PC-3 (cell line): ENCODE data around the gene WDR62.

Experiments used
- EZH2 ChIP-seq: fragments of 300-600 bp; sonication (generic); IDR thresholded peaks from one replicate; pipeline ENCODE4 v1.6.1; 2017; ENCODE audit warnings: antibody characterized with exemption, mild to moderate bottlenecking, low read length; ENCODE audit not compliant: unreplicated experiment
- EZH2phosphoT487 ChIP-seq: fragments of 300-600 bp; sonication (generic); IDR thresholded peaks from 2 replicates; pipeline ENCODE4 v1.6.1; 2018; ENCODE audit warnings: mild to moderate bottlenecking, antibody characterized with exemption, low read length, borderline replicate concordance
- TF ChIP-seq, protein P1 (sequence below): fragments of 300-600 bp; sonication (generic); conservative IDR thresholded peaks from 2 replicates; pipeline ENCODE4 v1.5.1; 2017; ENCODE audit warnings: antibody characterized with exemption, low read depth, mild to moderate bottlenecking, low read length

DNA sequence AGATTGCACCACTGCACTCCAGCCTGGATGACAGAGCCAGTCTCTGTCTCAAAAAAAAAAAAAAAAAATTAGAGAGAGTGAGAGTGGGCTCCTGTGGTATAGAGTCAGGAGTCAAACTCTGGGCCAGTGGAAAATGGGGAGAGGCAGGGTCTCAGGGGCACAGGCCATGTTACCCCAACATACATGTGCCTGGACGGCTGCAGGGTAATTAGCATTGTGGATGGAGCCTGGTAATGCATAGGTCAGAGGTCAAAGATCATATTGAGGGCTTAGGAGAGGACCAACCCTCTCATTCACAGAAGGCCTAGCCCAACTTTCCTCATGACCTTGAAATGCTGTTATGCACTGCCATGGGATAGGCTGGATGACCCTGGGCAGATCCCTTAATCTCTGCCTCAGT, 29.2 kb upstream of the WDR62 start:
- TF ChIP-seq, protein P1, sequence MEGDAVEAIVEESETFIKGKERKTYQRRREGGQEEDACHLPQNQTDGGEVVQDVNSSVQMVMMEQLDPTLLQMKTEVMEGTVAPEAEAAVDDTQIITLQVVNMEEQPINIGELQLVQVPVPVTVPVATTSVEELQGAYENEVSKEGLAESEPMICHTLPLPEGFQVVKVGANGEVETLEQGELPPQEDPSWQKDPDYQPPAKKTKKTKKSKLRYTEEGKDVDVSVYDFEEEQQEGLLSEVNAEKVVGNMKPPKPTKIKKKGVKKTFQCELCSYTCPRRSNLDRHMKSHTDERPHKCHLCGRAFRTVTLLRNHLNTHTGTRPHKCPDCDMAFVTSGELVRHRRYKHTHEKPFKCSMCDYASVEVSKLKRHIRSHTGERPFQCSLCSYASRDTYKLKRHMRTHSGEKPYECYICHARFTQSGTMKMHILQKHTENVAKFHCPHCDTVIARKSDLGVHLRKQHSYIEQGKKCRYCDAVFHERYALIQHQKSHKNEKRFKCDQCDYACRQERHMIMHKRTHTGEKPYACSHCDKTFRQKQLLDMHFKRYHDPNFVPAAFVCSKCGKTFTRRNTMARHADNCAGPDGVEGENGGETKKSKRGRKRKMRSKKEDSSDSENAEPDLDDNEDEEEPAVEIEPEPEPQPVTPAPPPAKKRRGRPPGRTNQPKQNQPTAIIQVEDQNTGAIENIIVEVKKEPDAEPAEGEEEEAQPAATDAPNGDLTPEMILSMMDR, result no peak
- no peak for TF ChIP-seq EZH2
- no peak for TF ChIP-seq EZH2phosphoT487
